K562 (cell line): ENCODE data around the gene TGOLN2. TPM values are rescaled to one million over a fixed set of nuclear protein-coding genes. Genes with fewer than 3 reads are reported as not detected.

Source experiments
- ATAC-seq: fragments of 200-7000 bp; cut with Tn5 transposase; 3 replicates; pipeline ENCODE4 v1.9.1; 2020; ENCODE audit warnings: moderate library complexity
- BruUV-seq: library from RNA; stranded (reverse); fragments of 400-500 nt; replicated peaks from 2 replicates; lab custom pipeline; 2021; lab: Mats Ljungman, UMichigan
- CTCF ChIA-PET: fragments of 300-600 bp; formaldehyde crosslinking; extraction: SDS; loops from one replicate; lab custom pipeline; 2021; ENCODE audit warnings: low intra/inter-chr PET ratio; lab: Yijun Ruan, JAX
- POLR2A ChIA-PET: fragments of 300-600, 350-650 bp; sonication (Branson Sonifier 250); formaldehyde crosslinking; extraction: SDS; loops from one replicate; lab custom pipeline; 2021; ENCODE audit warnings: antibody characterized with exemption, inconsistent platforms; lab: Yijun Ruan, JAX
- DNase-seq, 4 experiments: peaks; one replicate each; pipeline versions ENCODE4 v3.0.0 to v3.0.0-alpha.2; 2011 to 2018; ENCODE audit warnings: low spot score in 3 of 4, mixed read lengths in 3 of 4; ENCODE audit errors: extremely low read depth in 1 of 4
- FAIRE-seq: peaks from 2 replicates; lab custom pipeline; 2011; peaks lifted over from hg19 to GRCh38; lab: Jason Lieb, UNC
- H2AFZ ChIP-seq: 2 replicates; pipeline ENCODE4 v1.6.0; 2011; ENCODE audit warnings: low read depth, low read length, control low read depth, inconsistent platforms
- H3K27ac ChIP-seq: fragments of 200-600 bp; 3 replicates; pipeline ENCODE4 v1.8.0; 2011; ENCODE audit warnings: low read depth, mild to moderate bottlenecking, control low read depth, inconsistent platforms, low read length, moderate library complexity, mixed read lengths; ENCODE audit errors: extremely low read depth
- H3K27me3 ChIP-seq, 2 experiments: fragments of 300-600 bp in 1 of 2; 2 replicates in 1 of 2; 3 replicates in 1 of 2; pipeline versions ENCODE4 v1.6.0 to v1.8.0; 2011; ENCODE audit warnings: inconsistent platforms in 2 of 2, low read length in 2 of 2, mild to moderate bottlenecking in 1 of 2, mixed read lengths in 1 of 2, moderate library complexity in 1 of 2; ENCODE audit not compliant: control insufficient read depth in 2 of 2, insufficient read depth in 2 of 2
- H3K36me3 ChIP-seq: fragments of 300-600 bp; 3 replicates; pipeline ENCODE4 v1.8.0; 2011; ENCODE audit warnings: mild to moderate bottlenecking, low read length, inconsistent platforms; ENCODE audit not compliant: control insufficient read depth, insufficient read depth
- H3K4me1 ChIP-seq, 2 experiments: fragments of 200-600 bp in 1 of 2; replicated peaks in 1 of 2; 2 replicates in 1 of 2; 3 replicates in 1 of 2; pipeline versions ENCODE4 v1.5.1 to v1.8.0; 2011; ENCODE audit warnings: inconsistent platforms in 2 of 2, low read length in 2 of 2, mild to moderate bottlenecking in 1 of 2, mixed read lengths in 1 of 2, moderate library complexity in 1 of 2; ENCODE audit not compliant: control insufficient read depth in 2 of 2, insufficient read depth in 2 of 2
- H3K4me2 ChIP-seq: 2 replicates; pipeline ENCODE4 v1.6.1; 2011; ENCODE audit warnings: low read length, control low read depth, inconsistent platforms, mixed read lengths; ENCODE audit not compliant: insufficient read depth
- H3K4me3 ChIP-seq: fragments of 200-600 bp; sonication (generic), shearing (Covaris generic); 2 replicates; pipeline ENCODE4 v1.5.1; 2016; ENCODE audit warnings: control low read depth, inconsistent platforms
- H3K79me2 ChIP-seq: fragments of 200-600 bp; 3 replicates; pipeline ENCODE4 v1.8.0; 2011; ENCODE audit warnings: low read length, inconsistent platforms; ENCODE audit not compliant: control insufficient read depth, insufficient read depth
- H3K9ac ChIP-seq, 2 experiments: 2 replicates each; pipeline versions ENCODE4 v1.6.0 to v1.6.1; 2011; ENCODE audit warnings: low read depth in 2 of 2, low read length in 2 of 2, control low read depth in 1 of 2, inconsistent platforms in 1 of 2, mild to moderate bottlenecking in 1 of 2, mixed read lengths in 1 of 2; ENCODE audit not compliant: insufficient read depth in 1 of 2
- H3K9me1 ChIP-seq: one replicate; pipeline ENCODE4 v1.6.0; 2011; ENCODE audit warnings: inconsistent platforms, mild to moderate bottlenecking, low read length, moderate library complexity; ENCODE audit not compliant: control insufficient read depth, insufficient read depth
- H3K9me3 ChIP-seq: replicated peaks from 2 replicates; pipeline ENCODE4 v1.5.1; 2011; ENCODE audit warnings: low read depth, low read length, inconsistent platforms; ENCODE audit not compliant: control insufficient read depth, insufficient read depth
- H4K20me1 ChIP-seq: replicated peaks from 2 replicates; pipeline ENCODE4 v1.6.1; 2011; ENCODE audit warnings: low read length, inconsistent platforms, mixed read lengths; ENCODE audit not compliant: control insufficient read depth, insufficient read depth
- NFIC ChIP-seq: fragments of 450-650 bp; IDR thresholded peaks from 2 replicates; pipeline ENCODE4 v1.6.1; 2017; ENCODE audit warnings: mild to moderate bottlenecking, inconsistent platforms
- SETDB1 ChIP-seq: IDR thresholded peaks from one replicate; pipeline ENCODE4 v1.6.1; 2012; ENCODE audit warnings: low read length, control low read depth, inconsistent platforms
- U2AF2 ChIP-seq: fragments of 200-400 bp; formaldehyde crosslinking; optimal IDR thresholded peaks from 2 replicates; pipeline ENCODE3; 2017; ENCODE audit warnings: low read depth, mild to moderate bottlenecking, low read length
- WGBS: fragments of 100-300 bp; shearing (Covaris generic); methylation state at CpG from one replicate; pipeline ENCODE4 v1.1.6; 2016; ENCODE audit warnings: low coverage, mixed read lengths; ENCODE audit not compliant: insufficient coverage; ENCODE audit errors: missing lambda C conversion rate; 5-methylcytosine and 5-hydroxymethylcytosine counted together
- in situ Hi-C: fragments of 300-500 bp; cut with MboI; formaldehyde crosslinking; loops from 4 replicates; pipeline ENCODE4 v1.15.0; 2018; ENCODE audit warnings: inconsistent platforms, mixed read lengths
- intact Hi-C: fragments of 100-400 bp; cut with micrococcal nuclease; formaldehyde crosslinking; loops from 2 replicates; pipeline ENCODE4 v1.14.2; 2022
- polyA plus RNA-seq, 8 experiments: library from polyadenylated mRNA; depleted of rRNA in 4 of 8; stranded (reverse) in 5 of 8; unstranded in 3 of 8; fragments of >200 nt; fragmentation: Nextera tagmentation in 2 of 8; fragmentation: Illumina TruSeq in 1 of 8; extraction: Ambion mirVana in 2 of 8; extraction: Trizol in 1 of 8; gene quantifications; 2 replicates each; pipeline versions ENCODE4 v1.2.1 to v1.2.3, GENCODE V29; 2011 to 2014; ENCODE audit warnings: inconsistent platforms in 1 of 8, missing spikeins in 1 of 8
- total RNA-seq, 7 experiments: library from RNA; depleted of rRNA in 6 of 7; stranded (reverse); fragments of >200 nt in 6 of 7; fragmentation: Illumina TruSeq in 2 of 7; extraction: Trizol in 2 of 7; gene quantifications; 2 replicates each; pipeline versions ENCODE4 v1.2.1 to v1.2.3, GENCODE V29; 2011 to 2021; ENCODE audit warnings: low replicate concordance in 1 of 7
- TF ChIP-seq, protein P1 (sequence below): fragments of 450-650 bp; IDR thresholded peaks from 2 replicates; pipeline ENCODE4 v1.6.1; 2018; ENCODE audit not compliant: partially characterized antibody

The TGOLN2 gene
- total and polyA plus RNA-seq, 9 of the 15 experiments (the other 6 are each of a cell fraction or from before 2014, with no cell fraction given), result 13.0 to 66.5 (median 35.9) TPM

DNA sequence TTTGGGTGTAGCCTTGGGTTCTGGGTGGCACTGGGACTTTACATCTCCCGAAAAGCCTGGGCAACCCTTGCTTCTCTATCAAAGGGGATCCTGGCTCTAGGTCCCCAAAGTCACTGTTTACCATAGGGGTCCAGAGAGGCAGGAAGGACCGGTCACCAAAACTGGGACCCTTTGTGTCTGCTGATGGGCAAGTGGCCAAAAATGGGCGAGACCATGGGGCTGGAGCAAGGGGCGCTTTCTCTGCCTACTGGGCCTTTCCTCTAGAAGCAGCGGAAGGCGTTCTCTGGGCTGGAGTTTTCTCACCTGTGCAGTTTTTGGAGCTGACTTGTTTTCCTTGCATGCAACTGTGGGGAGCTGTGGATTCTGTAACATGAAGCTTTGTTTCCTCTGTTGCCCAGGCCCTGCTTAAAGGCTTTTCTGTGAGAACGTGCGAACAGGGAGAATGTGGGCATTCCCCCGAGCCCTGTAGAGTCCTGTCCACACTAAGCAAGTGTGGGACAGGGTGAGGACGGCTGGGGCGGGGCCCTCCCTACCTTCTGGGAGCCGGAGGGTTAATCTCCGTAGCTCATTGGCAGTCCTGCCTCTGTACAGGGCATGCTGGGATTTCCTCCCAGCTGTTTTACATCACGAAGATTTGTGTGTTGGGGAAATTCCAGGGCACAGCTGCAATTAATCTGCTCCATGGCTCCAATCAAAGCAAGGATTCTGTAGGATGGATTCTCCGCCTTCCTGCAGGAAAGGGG lies 50.2 kb downstream of the TGOLN2 start:
- intact Hi-C loops, result no loop called here
- ChIA-PET POLR2A (interaction anchor here (0.8 kb wide), 1 partner anchor 80 kb away, joined by 3 read pairs; no protein-coding TSS in a partner anchor), CTCF (no interaction called here)
- Histone ChIP-seq H2AFZ (no peak overlapping the region), H3K9ac (no peak overlapping the region), H3K27ac (no peak overlapping the region), H3K9me1 (no peaks in the 10 kb centered on the region), H3K4me3 (no peak overlapping the region), H3K4me2 (no peak overlapping the region), H4K20me1 (peaks cover 16% of the 10 kb centered on the region; the same call in 1 of the 2 replicates), H3K36me3 (no peaks in the 10 kb centered on the region), H3K9me3 (no peaks in the 10 kb centered on the region), H3K4me1 (no peaks in the 10 kb centered on the region), H3K79me2 (no peaks in the 10 kb centered on the region), H3K27me3 (peaks cover 60 to 81% of the 10 kb centered on the region in 2 experiments)
- BruUV-seq, result no TSS peak
- DNase-seq, result no peak
- in situ Hi-C loops, result no loop called here
- peak; percentile 21; the same call in 2 of the 3 replicates for ATAC-seq
- no peak for FAIRE-seq
- peak; percentile 12; the same call in 1 of the 2 replicates for TF ChIP-seq NFIC
- no peak for TF ChIP-seq U2AF2
- no peak for TF ChIP-seq SETDB1
- TF ChIP-seq, protein P1, sequence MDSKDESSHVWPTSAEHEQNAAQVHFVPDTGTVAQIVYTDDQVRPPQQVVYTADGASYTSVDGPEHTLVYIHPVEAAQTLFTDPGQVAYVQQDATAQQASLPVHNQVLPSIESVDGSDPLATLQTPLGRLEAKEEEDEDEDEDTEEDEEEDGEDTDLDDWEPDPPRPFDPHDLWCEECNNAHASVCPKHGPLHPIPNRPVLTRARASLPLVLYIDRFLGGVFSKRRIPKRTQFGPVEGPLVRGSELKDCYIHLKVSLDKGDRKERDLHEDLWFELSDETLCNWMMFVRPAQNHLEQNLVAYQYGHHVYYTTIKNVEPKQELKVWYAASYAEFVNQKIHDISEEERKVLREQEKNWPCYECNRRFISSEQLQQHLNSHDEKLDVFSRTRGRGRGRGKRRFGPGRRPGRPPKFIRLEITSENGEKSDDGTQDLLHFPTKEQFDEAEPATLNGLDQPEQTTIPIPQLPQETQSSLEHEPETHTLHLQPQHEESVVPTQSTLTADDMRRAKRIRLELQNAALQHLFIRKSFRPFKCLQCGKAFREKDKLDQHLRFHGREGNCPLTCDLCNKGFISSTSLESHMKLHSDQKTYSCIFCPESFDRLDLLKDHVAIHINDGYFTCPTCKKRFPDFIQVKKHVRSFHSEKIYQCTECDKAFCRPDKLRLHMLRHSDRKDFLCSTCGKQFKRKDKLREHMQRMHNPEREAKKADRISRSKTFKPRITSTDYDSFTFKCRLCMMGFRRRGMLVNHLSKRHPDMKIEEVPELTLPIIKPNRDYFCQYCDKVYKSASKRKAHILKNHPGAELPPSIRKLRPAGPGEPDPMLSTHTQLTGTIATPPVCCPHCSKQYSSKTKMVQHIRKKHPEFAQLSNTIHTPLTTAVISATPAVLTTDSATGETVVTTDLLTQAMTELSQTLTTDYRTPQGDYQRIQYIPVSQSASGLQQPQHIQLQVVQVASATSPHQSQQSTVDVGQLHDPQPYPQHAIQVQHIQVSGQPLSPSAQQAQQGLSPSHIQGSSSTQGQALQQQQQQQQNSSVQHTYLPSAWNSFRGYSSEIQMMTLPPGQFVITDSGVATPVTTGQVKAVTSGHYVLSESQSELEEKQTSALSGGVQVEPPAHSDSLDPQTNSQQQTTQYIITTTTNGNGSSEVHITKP, result peak; percentile 21
- WGBS, result 3% methylated on average over 15 of the region's 15 CpGs
